MM.1S (cell line): ENCODE data around the gene ZFAND2A.

ENCODE experiments used
- DNase-seq: peaks from one replicate; pipeline ENCODE4 v3.0.0-alpha.2; 2015
- H2AFZ ChIP-seq: fragments of 300-600 bp; sonication (generic); 2 replicates; pipeline ENCODE4 v1.6.0; 2016; ENCODE audit warnings: antibody characterized with exemption, low read length
- H3F3A ChIP-seq: fragments of 300-600 bp; sonication (generic); 2 replicates; pipeline ENCODE4 v1.6.1; 2016; ENCODE audit warnings: mild to moderate bottlenecking, antibody characterized with exemption, low read length, moderate library complexity, mixed read lengths; ENCODE audit not compliant: insufficient read depth
- H3K27ac ChIP-seq: fragments of 300-600 bp; sonication (generic); 2 replicates; pipeline ENCODE4 v1.5.1; 2016; ENCODE audit warnings: mild to moderate bottlenecking, low read length
- H3K27me3 ChIP-seq: fragments of 300-600 bp; sonication (generic); replicated peaks from 2 replicates; pipeline ENCODE4 v1.6.0; 2016; ENCODE audit warnings: low read length; ENCODE audit not compliant: insufficient read depth
- H3K36me3 ChIP-seq: fragments of 300-600 bp; sonication (generic); replicated peaks from 2 replicates; pipeline ENCODE4 v1.6.1; 2016; ENCODE audit warnings: mild to moderate bottlenecking, low read length, mixed read lengths; ENCODE audit not compliant: insufficient read depth
- H3K4me1 ChIP-seq: fragments of 300-600 bp; sonication (generic); 2 replicates; pipeline ENCODE4 v1.6.1; 2016; ENCODE audit warnings: low read length, mixed read lengths
- H3K4me2 ChIP-seq: fragments of 300-600 bp; sonication (generic); 2 replicates; pipeline ENCODE4 v1.6.0; 2016; ENCODE audit warnings: low read depth, low read length
- H3K4me3 ChIP-seq: fragments of 300-600 bp; sonication (generic); 2 replicates; pipeline ENCODE4 v1.5.1; 2016; ENCODE audit warnings: low read length, mixed read lengths
- H3K79me2 ChIP-seq: fragments of 300-600 bp; sonication (generic); 2 replicates; pipeline ENCODE4 v1.6.1; 2016; ENCODE audit warnings: mixed run types, low read length, mixed read lengths
- H3K9ac ChIP-seq: fragments of 300-600 bp; sonication (generic); 2 replicates; pipeline ENCODE4 v1.6.1; 2016; ENCODE audit warnings: low read length, mixed read lengths
- H3K9me2 ChIP-seq: fragments of 300-600 bp; sonication (generic); replicated peaks from 2 replicates; pipeline ENCODE4 v1.6.1; 2016; ENCODE audit warnings: mild to moderate bottlenecking, low read length, mixed read lengths; ENCODE audit not compliant: insufficient read depth
- H3K9me3 ChIP-seq: fragments of 300-600 bp; sonication (generic); replicated peaks from 2 replicates; pipeline ENCODE4 v1.6.1; 2016; ENCODE audit warnings: mild to moderate bottlenecking, low read length, mixed read lengths; ENCODE audit not compliant: insufficient read depth
- H4K20me1 ChIP-seq: fragments of 300-600 bp; sonication (generic); 2 replicates; pipeline ENCODE4 v1.6.1; 2016; ENCODE audit warnings: mild to moderate bottlenecking, low read length, moderate library complexity, mixed read lengths; ENCODE audit not compliant: insufficient read depth
- EZH2 ChIP-seq: fragments of 300-600 bp; sonication (generic); optimal IDR thresholded peaks from 2 replicates; pipeline ENCODE3; 2017; ENCODE audit warnings: low read depth, mild to moderate bottlenecking, antibody characterized with exemption, low read length, mixed read lengths
- EZH2phosphoT487 ChIP-seq: fragments of 300-600 bp; sonication (generic); IDR thresholded peaks from 2 replicates; pipeline ENCODE4 v1.6.1; 2018; ENCODE audit warnings: antibody characterized with exemption, low read length
- TF ChIP-seq, protein P1 (sequence below): fragments of 300-600 bp; sonication (generic); IDR thresholded peaks from 2 replicates; pipeline ENCODE4 v1.5.1; 2016; ENCODE audit warnings: antibody characterized with exemption, low read length, mixed read lengths

Gene ZFAND2A

GRCh38 chr7:1127001-1127400 lies 33.0 kb downstream of the ZFAND2A start:
- Histone ChIP-seq H3K27ac (no peak overlapping the region), H3F3A (no peaks in the 10 kb centered on the region), H4K20me1 (no peaks in the 10 kb centered on the region), H3K36me3 (no peaks in the 10 kb centered on the region), H3K4me3 (no peak overlapping the region), H3K9ac (no peak overlapping the region), H3K27me3 (no peaks in the 10 kb centered on the region), H3K9me2 (no peaks in the 10 kb centered on the region), H3K9me3 (no peaks in the 10 kb centered on the region), H3K4me1 (no peaks in the 10 kb centered on the region), H2AFZ (no peak overlapping the region), H3K79me2 (no peaks in the 10 kb centered on the region), H3K4me2 (no peak overlapping the region)
- no peak for DNase-seq
- TF ChIP-seq, protein P1, sequence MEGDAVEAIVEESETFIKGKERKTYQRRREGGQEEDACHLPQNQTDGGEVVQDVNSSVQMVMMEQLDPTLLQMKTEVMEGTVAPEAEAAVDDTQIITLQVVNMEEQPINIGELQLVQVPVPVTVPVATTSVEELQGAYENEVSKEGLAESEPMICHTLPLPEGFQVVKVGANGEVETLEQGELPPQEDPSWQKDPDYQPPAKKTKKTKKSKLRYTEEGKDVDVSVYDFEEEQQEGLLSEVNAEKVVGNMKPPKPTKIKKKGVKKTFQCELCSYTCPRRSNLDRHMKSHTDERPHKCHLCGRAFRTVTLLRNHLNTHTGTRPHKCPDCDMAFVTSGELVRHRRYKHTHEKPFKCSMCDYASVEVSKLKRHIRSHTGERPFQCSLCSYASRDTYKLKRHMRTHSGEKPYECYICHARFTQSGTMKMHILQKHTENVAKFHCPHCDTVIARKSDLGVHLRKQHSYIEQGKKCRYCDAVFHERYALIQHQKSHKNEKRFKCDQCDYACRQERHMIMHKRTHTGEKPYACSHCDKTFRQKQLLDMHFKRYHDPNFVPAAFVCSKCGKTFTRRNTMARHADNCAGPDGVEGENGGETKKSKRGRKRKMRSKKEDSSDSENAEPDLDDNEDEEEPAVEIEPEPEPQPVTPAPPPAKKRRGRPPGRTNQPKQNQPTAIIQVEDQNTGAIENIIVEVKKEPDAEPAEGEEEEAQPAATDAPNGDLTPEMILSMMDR = no peak
- TF ChIP-seq EZH2 (no peak), EZH2phosphoT487 (no peak)

DNA sequence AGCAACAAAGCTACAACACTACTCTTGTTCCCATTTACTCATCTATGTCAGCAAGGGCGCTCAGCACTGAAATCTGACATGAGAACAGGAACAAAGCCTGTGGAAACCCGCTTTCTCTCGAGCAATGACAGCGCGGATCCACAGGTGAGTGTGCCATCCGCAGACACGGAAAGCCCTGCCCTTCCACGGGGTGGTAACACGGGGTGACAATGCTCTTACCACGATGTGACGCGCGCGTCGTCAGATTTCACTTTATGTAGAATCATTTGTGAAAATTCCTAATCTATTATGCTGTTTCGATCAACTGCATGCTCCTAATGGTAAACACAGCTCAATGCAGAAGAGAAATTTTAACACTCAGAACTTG lies 34.4 kb downstream of the ZFAND2A start:
- no peaks in the 10 kb centered on the region for H3K4me1 ChIP-seq
- no peaks in the 10 kb centered on the region for H3K9me2 ChIP-seq
- no peak overlapping the region for H2AFZ ChIP-seq
- no peaks in the 10 kb centered on the region for H3F3A ChIP-seq
- no peaks in the 10 kb centered on the region for H3K36me3 ChIP-seq
- no peaks in the 10 kb centered on the region for H3K27me3 ChIP-seq
- H3K4me2 ChIP-seq = no peak overlapping the region
- H3K9ac ChIP-seq = no peak overlapping the region
- no peak overlapping the region for H3K27ac ChIP-seq
- no peak overlapping the region for H3K4me3 ChIP-seq
- H4K20me1 ChIP-seq = no peaks in the 10 kb centered on the region
- TF ChIP-seq EZH2phosphoT487 = no peak
- TF ChIP-seq, protein P1 = no peak
- no peak for TF ChIP-seq EZH2
- DNase-seq = no peak
- H3K79me2 ChIP-seq = no peaks in the 10 kb centered on the region
- no peaks in the 10 kb centered on the region for H3K9me3 ChIP-seq

GRCh38 chr7:1124816-1125602 lies 35.0 kb downstream of the ZFAND2A start:
- DNase-seq = no peak

More at GRCh38 chr7:1124816-1125602, 35.0 kb downstream of the ZFAND2A start:
- TF ChIP-seq, protein P1 = no peak
- Histone ChIP-seq H3K79me2 (no peaks in the 10 kb centered on the region), H3K27me3 (no peaks in the 10 kb centered on the region), H3K36me3 (no peaks in the 10 kb centered on the region), H2AFZ (no peak overlapping the region), H3K9ac (no peak overlapping the region), H3K4me3 (no peak overlapping the region), H3K4me2 (no peak overlapping the region), H4K20me1 (no peaks in the 10 kb centered on the region), H3K4me1 (no peaks in the 10 kb centered on the region), H3K9me3 (no peaks in the 10 kb centered on the region), H3K9me2 (no peaks in the 10 kb centered on the region), H3F3A (no peaks in the 10 kb centered on the region), H3K27ac (no peak overlapping the region)
